GM21447 (cell line): ENCODE data around the gene DNAJC27.

Source experiments
- ATAC-seq: cut with Tn5 transposase; IDR thresholded peaks from one replicate; pipeline ENCODE4 v1.9.1; 2021; ENCODE audit not compliant: unreplicated experiment

Gene DNAJC27

DNA sequence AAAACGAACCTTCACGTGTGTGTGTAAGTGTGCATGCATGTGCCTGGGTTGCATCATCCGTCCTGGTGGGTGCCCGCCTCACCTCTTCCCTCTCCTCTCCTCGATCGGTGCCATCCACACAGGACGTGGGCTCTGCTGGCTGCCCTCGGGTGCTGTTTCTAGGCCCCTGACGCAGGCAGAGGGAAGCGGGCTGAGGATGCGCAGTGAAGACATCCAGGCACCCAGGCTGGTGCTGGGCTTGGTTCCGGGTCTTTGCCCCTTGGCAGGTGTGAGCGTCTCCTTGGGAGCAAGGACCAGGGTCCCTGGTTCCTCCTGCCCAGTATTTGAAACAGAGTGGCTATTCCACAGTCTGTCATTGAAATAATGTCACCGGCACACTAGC, 45.5 kb downstream of the DNAJC27 start:
- ATAC-seq: no peak

DNA sequence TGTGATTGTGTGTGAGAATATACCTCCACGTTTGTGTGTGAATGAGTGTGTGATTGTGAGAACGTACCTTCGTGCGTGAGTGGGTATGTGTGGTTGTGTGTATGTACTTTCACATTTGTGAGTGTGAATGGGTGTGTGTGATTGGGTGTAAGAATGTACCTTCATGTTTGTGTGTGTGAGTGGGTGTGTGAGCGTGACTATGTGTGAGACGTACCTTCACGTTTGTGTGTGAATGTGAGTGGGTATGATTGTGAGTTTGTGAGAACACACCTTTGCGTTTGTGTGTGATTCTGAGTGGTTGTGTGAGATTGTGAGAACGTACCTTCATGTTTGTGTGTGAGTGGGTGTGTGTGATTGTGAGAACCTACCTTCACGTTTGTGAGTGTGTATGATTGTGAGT, 45.9 kb downstream of the DNAJC27 start:
- ATAC-seq: no peak

GRCh38 chr2:24924732-24925131, 47.0 kb downstream of the DNAJC27 start:
- ATAC-seq: no peak

DNA sequence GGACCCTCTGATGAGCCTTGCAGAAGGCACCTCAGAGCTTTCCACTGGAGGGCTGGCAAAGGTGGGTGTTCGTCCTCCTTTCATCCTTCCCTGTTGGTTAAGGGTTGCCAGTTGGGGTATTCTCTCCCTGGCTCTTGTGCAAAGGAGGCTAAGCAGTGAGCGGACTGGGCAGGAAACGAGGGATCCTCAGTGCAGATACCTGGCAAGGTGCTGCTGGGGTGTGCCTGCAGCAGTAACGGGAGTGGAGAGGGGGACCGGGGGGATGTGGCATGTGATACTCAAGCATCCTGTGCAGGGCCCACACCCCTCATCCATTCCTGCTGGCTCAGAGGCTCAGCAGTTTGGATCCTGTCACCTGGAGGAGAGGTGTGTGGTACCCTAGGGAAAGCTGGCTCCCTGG, 47.5 kb downstream of the DNAJC27 start:
- ATAC-seq: no peak

DNA sequence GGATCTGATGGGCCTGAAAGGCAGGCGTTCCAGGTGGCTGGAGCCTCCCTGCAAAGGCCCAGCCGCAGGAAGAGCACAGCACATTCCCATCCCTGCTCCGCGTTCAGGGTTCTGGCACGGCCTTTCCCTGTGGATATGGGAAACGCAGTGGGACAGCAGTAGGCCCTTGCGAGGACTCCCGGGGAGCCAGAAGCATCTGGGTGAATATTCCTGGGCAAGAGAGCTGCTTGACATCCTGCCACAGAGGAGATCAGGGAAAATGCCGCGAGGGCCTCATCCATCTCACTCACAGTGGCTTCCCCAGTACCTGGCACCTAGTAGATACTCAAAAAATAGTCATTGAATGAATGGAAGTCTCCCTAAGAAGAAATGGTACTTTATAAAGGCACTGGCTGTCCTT, 48.6 kb downstream of the DNAJC27 start:
- no peak for ATAC-seq

DNA sequence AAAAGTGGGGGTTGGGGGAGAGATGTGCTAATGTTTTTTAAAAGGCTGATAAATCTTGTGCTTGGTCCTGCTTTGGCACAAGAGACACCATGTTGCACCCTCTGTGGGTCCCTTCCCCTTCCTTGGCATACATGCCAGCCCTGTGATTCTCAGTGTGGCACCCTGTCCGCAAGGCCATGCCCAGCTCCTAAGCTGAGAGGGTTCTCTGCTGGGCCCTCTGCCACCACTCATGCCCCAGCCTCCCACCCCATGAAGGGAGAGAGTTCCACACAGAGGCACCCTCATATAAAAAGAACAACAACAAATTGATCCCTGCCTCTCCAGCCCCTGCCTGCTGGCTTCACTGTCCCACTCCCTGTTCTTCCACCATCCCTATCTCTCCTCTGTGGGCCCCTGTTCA, 49.2 kb downstream of the DNAJC27 start:
- no peak for ATAC-seq

DNA sequence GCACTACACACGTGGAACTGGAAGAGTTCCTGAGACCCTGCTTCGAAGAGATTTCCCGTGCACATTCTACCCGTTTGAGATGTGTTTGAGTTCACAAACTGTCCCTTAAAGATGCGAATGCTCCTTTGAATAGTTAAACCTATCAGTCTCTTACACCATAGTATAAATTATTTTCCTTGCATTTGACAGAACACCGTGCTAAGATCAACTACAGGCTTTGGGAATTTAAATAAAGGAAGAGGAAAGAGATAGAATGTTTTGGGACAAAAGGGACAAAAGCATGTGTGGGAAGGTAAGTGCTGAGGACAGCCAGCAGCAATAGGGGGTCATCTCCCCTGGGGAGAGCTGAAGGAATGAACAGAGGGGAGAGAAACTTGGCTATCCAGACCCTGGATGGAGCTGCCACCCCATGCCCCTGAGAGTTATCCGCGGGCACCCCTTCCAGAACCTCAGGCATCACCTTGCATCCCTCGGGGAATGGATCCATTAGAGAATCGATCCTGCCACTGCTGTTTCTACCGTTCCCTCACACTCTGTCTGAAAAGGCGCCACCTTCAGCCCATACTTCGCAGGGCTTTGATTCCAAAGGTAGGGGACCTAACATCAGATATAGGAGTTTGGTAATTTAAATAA, 50.8 kb downstream of the DNAJC27 start:
- ATAC-seq: no peak

GRCh38 chr2:24920098-24920808, 51.5 kb downstream of the DNAJC27 start, which contains the start of gene ADCY3:
Gene ADCY3, minus strand, starts transcription at chr2:24920237. Its CDS starts 1,250 bp downstream, at chr2:24918987.
- peak; percentile 57 for ATAC-seq

GRCh38 chr2:24919506-24920097, 52.2 kb downstream of the DNAJC27 start:
- ATAC-seq: peak; percentile 6

DNA sequence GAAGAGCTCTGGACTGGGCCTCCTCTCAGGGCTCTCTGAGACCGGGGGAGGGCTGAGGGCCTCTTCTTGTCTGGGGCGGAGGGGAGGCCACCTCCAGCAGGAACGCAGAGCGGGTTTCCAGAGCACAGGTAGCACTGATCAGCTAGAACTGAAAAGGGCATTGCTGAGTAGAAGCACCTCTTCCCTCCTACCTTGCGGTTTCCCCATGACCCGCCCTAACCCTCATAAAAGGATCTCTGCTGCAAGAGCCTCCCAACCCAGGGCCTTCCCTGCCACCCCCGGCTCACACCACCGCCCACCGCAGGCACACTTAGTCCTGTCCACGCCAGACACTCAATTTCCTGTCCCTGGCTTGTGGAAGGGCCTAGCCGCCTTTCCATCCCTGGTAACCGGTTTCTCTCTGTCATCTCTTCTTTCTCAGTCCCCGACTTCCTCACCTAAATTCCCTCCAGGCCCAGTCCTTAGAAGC, 52.7 kb downstream of the DNAJC27 start:
- no peak for ATAC-seq

DNA sequence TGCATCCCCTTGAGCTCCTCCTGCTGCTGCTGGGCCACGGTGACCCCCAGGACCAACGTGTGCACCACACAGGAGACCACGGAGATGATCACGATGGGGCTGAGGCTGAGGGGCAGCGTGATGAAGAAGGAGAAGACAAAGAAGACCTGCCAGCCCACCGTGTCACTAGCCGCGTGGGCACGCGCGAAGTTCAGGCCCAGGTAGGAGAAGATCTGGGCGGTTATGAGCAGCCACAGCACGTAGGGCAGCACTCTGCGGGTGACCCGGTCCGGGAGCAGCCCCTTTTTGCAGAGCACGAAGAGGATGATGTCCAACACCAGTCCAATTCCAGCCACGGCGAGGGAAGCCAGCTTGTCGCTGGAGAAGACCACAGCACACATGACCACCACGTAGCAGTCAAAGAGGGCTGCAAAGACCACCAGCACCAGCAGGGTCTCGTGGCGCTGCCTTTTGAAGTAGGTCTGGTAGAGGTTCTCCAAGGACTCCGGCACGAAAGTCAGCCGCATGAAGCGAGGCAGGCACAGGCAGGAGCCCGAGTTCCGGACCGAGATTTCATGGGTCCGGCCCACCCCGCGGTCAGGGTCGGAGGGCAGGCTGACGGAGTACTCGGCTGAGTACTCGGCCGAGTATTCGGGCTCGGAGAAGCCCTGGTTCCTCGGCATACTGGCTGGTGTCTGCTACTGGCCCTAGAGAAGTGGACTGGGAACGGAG, 53.3 kb downstream of the DNAJC27 start:
- no peak for ATAC-seq

DNA sequence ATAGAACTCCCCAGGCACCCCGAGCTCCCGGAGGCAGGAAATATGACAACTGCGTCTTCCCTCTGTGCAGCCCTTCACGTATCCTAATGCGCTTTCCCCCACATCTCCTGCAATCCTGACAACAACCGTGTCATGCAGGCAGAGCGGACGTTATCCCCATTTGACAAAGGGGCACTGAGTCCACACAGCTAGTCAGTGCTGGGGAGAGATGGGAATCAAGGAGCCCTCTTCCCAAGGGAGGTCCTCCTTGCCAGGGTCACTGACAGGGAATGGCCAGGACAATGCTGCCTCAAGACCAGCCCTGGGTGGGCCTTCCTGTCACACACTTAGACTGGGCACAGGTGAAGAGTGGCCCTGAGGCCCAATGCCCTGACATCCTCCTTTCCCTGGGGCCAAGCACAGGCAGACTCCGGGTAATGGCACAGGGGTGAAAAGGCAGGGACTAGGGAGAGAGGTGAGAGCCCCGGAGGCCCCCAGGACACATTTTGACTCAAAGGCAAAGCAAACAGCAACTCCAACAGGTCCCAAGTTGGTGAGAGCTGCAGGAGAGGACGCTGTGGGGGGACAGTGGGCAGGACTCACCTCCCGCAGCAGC, 53.9 kb downstream of the DNAJC27 start:
- ATAC-seq: no peak

DNA sequence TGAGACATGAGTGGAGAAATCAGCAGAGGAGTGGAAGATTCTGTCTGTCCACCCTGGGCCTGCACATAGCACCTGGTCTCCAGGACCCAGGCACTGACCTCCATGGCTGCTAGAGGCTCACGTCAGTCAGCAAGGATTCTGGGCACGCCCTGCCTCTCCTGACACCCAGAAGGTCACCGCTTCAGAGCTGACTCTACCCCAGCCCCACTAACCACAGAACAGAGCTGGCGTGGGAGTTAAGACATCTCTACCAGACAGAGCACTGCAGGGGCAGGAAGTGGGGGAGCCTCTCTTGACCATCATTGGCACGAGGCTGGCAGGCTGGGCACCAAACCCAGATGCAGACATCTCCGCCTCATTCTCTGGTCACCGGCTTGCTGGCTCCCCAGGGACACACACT, 54.7 kb downstream of the DNAJC27 start:
- no peak for ATAC-seq

- ATAC-seq: no peak
These were observed 56.0 kb downstream of the DNAJC27 start for GRCh38 chr2:24915796-24916195.

- ATAC-seq: no peak
These were observed 56.6 kb downstream of the DNAJC27 start for GRCh38 chr2:24915175-24915574.

GRCh38 chr2:24914713-24915112, 57.0 kb downstream of the DNAJC27 start:
- ATAC-seq: no peak

DNA sequence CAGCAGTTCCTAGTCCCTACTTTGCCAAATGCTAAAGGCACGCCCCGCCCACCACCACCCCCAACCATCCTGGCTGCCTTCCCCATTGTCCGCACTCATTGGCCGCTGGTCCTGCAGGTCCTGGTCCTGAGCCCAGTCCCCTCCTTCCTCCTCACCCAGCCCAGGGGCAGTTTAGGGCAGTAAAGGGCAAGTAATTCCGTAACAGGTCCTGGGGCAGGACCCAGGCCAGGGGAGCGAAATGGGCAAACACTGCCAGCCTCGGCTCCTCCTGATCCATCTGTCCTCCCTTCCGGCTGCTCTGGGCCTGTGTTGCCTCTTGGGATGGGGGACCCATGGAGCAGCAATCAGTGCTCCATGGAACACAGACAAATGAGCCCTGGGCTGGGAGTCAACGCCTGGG, 57.8 kb downstream of the DNAJC27 start:
- no peak for ATAC-seq

DNA sequence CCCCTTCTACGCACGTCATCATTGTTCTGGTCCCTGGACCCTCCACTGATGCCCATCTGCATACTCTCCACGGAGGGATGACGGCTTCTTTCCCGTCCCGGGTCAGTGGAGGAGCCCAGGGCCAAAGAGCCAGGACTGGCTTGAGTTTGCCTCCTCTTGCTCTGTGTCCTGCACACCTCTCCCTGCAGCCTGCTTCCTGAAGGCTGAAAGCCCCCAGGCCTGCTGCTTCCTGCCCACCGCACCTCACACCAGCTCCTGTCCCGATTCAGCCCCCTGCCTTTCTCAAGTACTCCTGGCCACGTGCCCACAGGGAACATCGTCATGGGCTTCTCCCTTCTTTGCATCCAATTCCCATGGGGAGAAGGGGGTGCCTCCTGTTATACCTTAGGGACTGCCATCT, 58.8 kb downstream of the DNAJC27 start:
- ATAC-seq: no peak

GRCh38 chr2:24912523-24912922, 59.2 kb downstream of the DNAJC27 start:
- ATAC-seq: no peak

DNA sequence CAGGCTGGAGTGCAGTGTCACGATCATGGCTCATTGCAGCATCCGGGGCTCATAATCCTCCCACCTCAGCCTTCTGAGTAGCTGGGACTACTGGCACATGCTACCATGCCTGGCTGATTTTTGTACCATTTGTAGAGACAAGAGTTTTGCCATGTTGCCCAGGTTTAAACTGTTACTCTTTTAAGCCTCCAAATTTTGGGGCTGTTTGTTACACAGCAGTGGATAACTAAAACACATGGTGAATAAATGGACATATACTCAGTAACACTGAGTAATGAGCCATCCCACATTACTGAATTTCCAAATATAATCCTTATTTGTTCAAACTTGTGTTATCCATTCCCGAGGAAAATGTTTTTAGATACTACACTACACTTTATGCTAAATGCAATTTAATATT, 61.5 kb downstream of the DNAJC27 start:
- ATAC-seq: no peak

GRCh38 chr2:24909555-24910177, 62.1 kb downstream of the DNAJC27 start:
- ATAC-seq: no peak
